GM12878 (cell line): ENCODE measurements around the gene BCL2. TPM values are rescaled to one million over a fixed set of nuclear protein-coding genes. Genes with fewer than 3 reads are reported as not detected.

Experiments
- ATAC-seq: fragments of 200-7000 bp; cut with Tn5 transposase; 3 replicates; pipeline ENCODE4 v1.9.1; 2020; ENCODE audit warnings: mild to moderate bottlenecking, moderate library complexity
- BruUV-seq: library from RNA; stranded (reverse); fragments of 400-500 nt; replicated peaks from 2 replicates; lab custom pipeline; 2021; lab: Mats Ljungman, UMichigan
- CTCF ChIA-PET: fragments of 300-600 bp; sonication (Branson Sonifier 250); formaldehyde crosslinking; extraction: SDS; loops from one replicate; lab custom pipeline; 2021; ENCODE audit warnings: inconsistent platforms; lab: Yijun Ruan, JAX
- POLR2A ChIA-PET: fragments of 350-600 bp; formaldehyde crosslinking; extraction: SDS; loops from one replicate; lab custom pipeline; 2021; ENCODE audit warnings: inconsistent platforms; lab: Charles Lee
- RAD21 ChIA-PET: fragments of 300-600 bp; sonication (Branson Sonifier 250); formaldehyde crosslinking; loops from one replicate; lab custom pipeline; 2023; ENCODE audit warnings: antibody characterized with exemption; ENCODE audit not compliant: unreplicated experiment; lab: Charles Lee
- SMC1A ChIA-PET: fragments of 300-600 bp; sonication (Branson Sonifier 250); formaldehyde crosslinking; loops from one replicate; lab custom pipeline; 2023; ENCODE audit not compliant: unreplicated experiment, uncharacterized antibody; lab: Charles Lee
- DNase-seq: peaks from one replicate; pipeline ENCODE4 v3.0.0-alpha.2; 2011; ENCODE audit warnings: low read depth, low spot score
- FAIRE-seq: peaks from 3 replicates; lab custom pipeline; 2011; peaks lifted over from hg19 to GRCh38; lab: Jason Lieb, UNC
- H2AFZ ChIP-seq: 2 replicates; pipeline ENCODE4 v1.6.0; 2011; ENCODE audit warnings: low read depth, low read length, control low read depth; ENCODE audit not compliant: control insufficient read depth
- H3K27ac ChIP-seq: 2 replicates; pipeline ENCODE4 v1.5.1; 2011; ENCODE audit warnings: control low read depth; ENCODE audit not compliant: control insufficient read depth, insufficient read depth
- H3K27me3 ChIP-seq, 2 experiments: replicated peaks in 1 of 2; 2 replicates each; pipeline versions ENCODE4 v1.6.0 to v1.6.1; 2011; ENCODE audit warnings: low read length in 1 of 2; ENCODE audit not compliant: control insufficient read depth in 2 of 2, insufficient read depth in 2 of 2
- H3K36me3 ChIP-seq, 2 experiments: 2 replicates each; pipeline ENCODE4 v1.5.1; 2011; ENCODE audit warnings: low read length in 1 of 2; ENCODE audit not compliant: control insufficient read depth in 2 of 2, insufficient read depth in 2 of 2
- H3K4me1 ChIP-seq: 2 replicates; pipeline ENCODE4 v1.6.1; 2011; ENCODE audit warnings: mild to moderate bottlenecking, low read length, moderate library complexity, mixed read lengths; ENCODE audit not compliant: control insufficient read depth, insufficient read depth
- H3K4me2 ChIP-seq: 2 replicates; pipeline ENCODE4 v1.6.0; 2011; ENCODE audit warnings: control low read depth; ENCODE audit not compliant: control insufficient read depth, insufficient read depth
- H3K4me3 ChIP-seq: fragments of 200-600 bp; sonication (generic); 2 replicates; pipeline ENCODE4 v1.5.1; 2016
- H3K79me2 ChIP-seq: 2 replicates; pipeline ENCODE4 v1.6.0; 2011; ENCODE audit warnings: low read length; ENCODE audit not compliant: control insufficient read depth, insufficient read depth
- H3K9ac ChIP-seq: 2 replicates; pipeline ENCODE4 v1.8.0; 2011; ENCODE audit warnings: low read length, control low read depth, mixed read lengths; ENCODE audit not compliant: control insufficient read depth, insufficient read depth
- H3K9me3 ChIP-seq: replicated peaks from 3 replicates; pipeline ENCODE4 v1.5.1; 2011; ENCODE audit warnings: mild to moderate bottlenecking, low read length; ENCODE audit not compliant: control insufficient read depth, insufficient read depth
- H4K20me1 ChIP-seq: 2 replicates; pipeline ENCODE4 v1.6.0; 2011; ENCODE audit not compliant: control insufficient read depth, insufficient read depth
- BRCA1 ChIP-seq: IDR thresholded peaks from 2 replicates; pipeline ENCODE4 v1.6.1; 2011; ENCODE audit warnings: low read depth, low read length, improper control_type of control experiment
- ETV6 ChIP-seq, 2 experiments: fragments of 450-650 bp in 1 of 2; IDR thresholded peaks in 1 of 2; conservative IDR thresholded peaks in 1 of 2; 2 replicates each; pipeline ENCODE4 v1.6.1; 2014; ENCODE audit warnings: antibody characterized with exemption in 1 of 2, borderline replicate concordance in 1 of 2, low read depth in 1 of 2, mild to moderate bottlenecking in 1 of 2, moderate library complexity in 1 of 2
- HDAC6 ChIP-seq: fragments of 200-600 bp; sonication (generic); IDR thresholded peaks from one replicate; pipeline ENCODE4 v1.8.0; 2017; ENCODE audit warnings: antibody characterized with exemption; ENCODE audit not compliant: unreplicated experiment
- NFXL1 ChIP-seq: fragments of 450-650 bp; IDR thresholded peaks from 2 replicates; pipeline ENCODE4 v1.6.1; 2017; ENCODE audit warnings: antibody characterized with exemption, mild to moderate bottlenecking, borderline replicate concordance
- POLR2A ChIP-seq: IDR thresholded peaks from 2 replicates; pipeline ENCODE4 v1.6.1; 2011; ENCODE audit warnings: low read depth, mild to moderate bottlenecking, low read length
- RBBP5 ChIP-seq: fragments of 200-600 bp; sonication (generic); conservative IDR thresholded peaks from 2 replicates; pipeline ENCODE4 v1.6.1; 2016
- ZNF384 ChIP-seq: IDR thresholded peaks from 2 replicates; pipeline ENCODE4 v1.6.1; 2012; ENCODE audit warnings: low read depth, mild to moderate bottlenecking, low read length, improper control_type of control experiment, borderline replicate concordance
- WGBS: methylation state at CpG from one replicate; pipeline ENCODE4 v1.1.6; 2016; ENCODE audit warnings: low lambda C conversion rate; ENCODE audit not compliant: insufficient replicate concordance, insufficient coverage; ENCODE audit errors: missing lambda C conversion rate; 5-methylcytosine and 5-hydroxymethylcytosine counted together
- in situ Hi-C: fragments of 300-500 bp; cut with MboI; formaldehyde crosslinking; loops from 9 replicates; pipeline ENCODE4 v1.14.3; 2018; ENCODE audit warnings: mixed read lengths
- intact Hi-C: fragments of 100-400 bp; cut with micrococcal nuclease; formaldehyde crosslinking; loops from one replicate; pipeline ENCODE4 v1.14.2; 2022; ENCODE audit not compliant: unreplicated experiment
- polyA plus RNA-seq, 11 experiments: library from polyadenylated mRNA; depleted of rRNA in 4 of 11; unstranded in 6 of 11; stranded (reverse) in 5 of 11; fragments of >200 nt; fragmentation: Nextera tagmentation in 4 of 11; fragmentation: Illumina TruSeq in 1 of 11; extraction: Ambion mirVana in 4 of 11; extraction: Trizol in 1 of 11; gene quantifications; 1 replicate in 1 of 11; 2 replicates in 10 of 11; pipeline versions ENCODE4 v1.2.1 to v1.2.3, GENCODE V29; 2011 to 2016; ENCODE audit warnings: inconsistent platforms in 2 of 11, missing spikeins in 2 of 11, low read depth in 1 of 11
- total RNA-seq, 4 experiments: library from RNA; depleted of rRNA in 3 of 4; stranded (reverse); fragments of >200 nt in 3 of 4; fragmentation: Illumina TruSeq in 1 of 4; extraction: Trizol in 1 of 4; gene quantifications; 2 replicates each; pipeline versions ENCODE4 v1.2.1 to v1.2.3, GENCODE V29; 2013 to 2021

Gene BCL2
- total and polyA plus RNA-seq, 10 of the 15 experiments (the other 5 are each of a cell fraction or from before 2014, with no cell fraction given): 4.1 to 47.8 (median 19.3) TPM

- H3K9ac ChIP-seq: no peak overlapping the region
- FAIRE-seq (no peak), DNase-seq (no peak), ATAC-seq (no peak)
- ChIA-PET SMC1A (interaction anchor here (0.6 to 4.7 kb wide), 25 partner anchors 8 to 289 kb away, joined by 3 to 22 read pairs (median 3); no protein-coding TSS in a partner anchor), POLR2A (interaction anchor here (0.5 to 1.7 kb wide), 12 partner anchors 11 to 206 kb away, joined by 3 to 5 read pairs (median 4); no protein-coding TSS in a partner anchor), RAD21 (interaction anchor here (0.6 to 3.5 kb wide), 14 partner anchors 11 to 290 kb away, joined by 3 to 28 read pairs (median 4); partner anchors contain the start of gene BCL2), CTCF (interaction anchor here (0.6 to 3.6 kb wide), 10 partner anchors 8 to 291 kb away, joined by 3 to 14 read pairs (median 5); no protein-coding TSS in a partner anchor)
- no TSS peak for BruUV-seq
- peak overlapping the region; percentile 60 for H3K27ac ChIP-seq
- H3K4me2 ChIP-seq: peak overlapping the region; percentile 19; the same call in 1 of the 2 replicates
- H3K79me2 ChIP-seq: peaks cover 98% of the 10 kb centered on the region
- no peaks in the 10 kb centered on the region for H4K20me1 ChIP-seq
- H3K27me3 ChIP-seq: no peaks in the 10 kb centered on the region
- no peak overlapping the region for H2AFZ ChIP-seq
- WGBS: 94% methylated on average over 4 of the region's 7 CpGs
- peaks cover 2 to 11% of the 10 kb centered on the region in 2 experiments for H3K36me3 ChIP-seq
- in situ Hi-C loops: no loop called here
- H3K9me3 ChIP-seq: no peaks in the 10 kb centered on the region
- intact Hi-C loops: no loop called here
- peak overlapping the region; percentile 16; the same call in 1 of the 2 replicates for H3K4me3 ChIP-seq
- peak; percentile 6; the same call in 1 of the 2 replicates for TF ChIP-seq ZNF384
- no peak for TF ChIP-seq HDAC6
- peaks cover 55% of the 10 kb centered on the region for H3K4me1 ChIP-seq
These were observed 12.6 kb downstream of the BCL2 start for GRCh38 chr18:63306819-63307550.

- ChIA-PET POLR2A (interaction anchor here (0.7 to 1.7 kb wide), 5 partner anchors 13 to 205 kb away, joined by 3 to 5 read pairs (median 3); no protein-coding TSS in a partner anchor), SMC1A (interaction anchor here (0.6 to 4.7 kb wide), 8 partner anchors 8 to 281 kb away, joined by 3 to 22 read pairs (median 6); no protein-coding TSS in a partner anchor), RAD21 (interaction anchor here (0.6 to 3.5 kb wide), 7 partner anchors 11 to 289 kb away, joined by 3 to 28 read pairs (median 5); no protein-coding TSS in a partner anchor), CTCF (interaction anchor here (0.6 to 3.6 kb wide), 5 partner anchors 9 to 151 kb away, joined by 3 to 14 read pairs (median 4); no protein-coding TSS in a partner anchor)
- FAIRE-seq: no peak
- Histone ChIP-seq H3K4me2 (peak overlapping the region; percentile 19; the same call in 1 of the 2 replicates), H3K27ac (no peak overlapping the region), H4K20me1 (no peaks in the 10 kb centered on the region; the same call in 1 of the 2 replicates), H3K27me3 (no peaks in the 10 kb centered on the region), H3K4me3 (no peak overlapping the region), H3K9me3 (no peaks in the 10 kb centered on the region), H3K79me2 (peaks cover 98% of the 10 kb centered on the region), H2AFZ (no peak overlapping the region), H3K36me3 (peaks cover 2 to 14% of the 10 kb centered on the region in 2 experiments), H3K9ac (no peak overlapping the region), H3K4me1 (peaks cover 56% of the 10 kb centered on the region)
- intact Hi-C loops: no loop called here
- TF ChIP-seq RBBP5: no peak
- TF ChIP-seq BRCA1: no peak
- no peak for TF ChIP-seq ETV6 (conservative IDR thresholded peaks at IDR 0.05 in 1 of 2, IDR thresholded peaks at IDR 0.05 in 1 of 2; ENCODE audit: borderline replicate concordance in 1 of 2, low read depth in 1 of 2)
- peak; percentile 43; the same call in 1 of the 2 replicates for TF ChIP-seq POLR2A
- no peak for TF ChIP-seq NFXL1
- in situ Hi-C loops: no loop called here
- 79% methylated on average over 6 of the region's 6 CpGs for WGBS
- DNase-seq: no peak
- no peak for ATAC-seq
- BruUV-seq: no TSS peak
These were observed 13.3 kb downstream of the BCL2 start for GRCh38 chr18:63306249-63306648.
